Hematopoietic multipotent progenitor cell treated with erythropoietin and hydrocortisone succinate and interleukin-3 and kit ligand, for 8 days (in vitro differentiated cells): Measurements from ENCODE around the gene MAMLD1.

Experiments
- DNase-seq: peaks from one replicate; pipeline ENCODE4 v3.0.0-alpha.2; 2015

Gene MAMLD1

GRCh38 chrX:150355913-150356312 is 7.2 kb upstream of the MAMLD1 start:
- DNase-seq: no peak

- DNase-seq: no peak
Observed at GRCh38 chrX:150357790-150358189, 5.3 kb upstream of the MAMLD1 start.

- DNase-seq: no peak
Observed at GRCh38 chrX:150358651-150359050, 4.5 kb upstream of the MAMLD1 start.

- DNase-seq: no peak
Observed at GRCh38 chrX:150360331-150360730, 2.8 kb upstream of the MAMLD1 start.

GRCh38 chrX:150361070-150361776 is 1.9 kb upstream of the MAMLD1 start:
- peak; percentile 31 for DNase-seq

DNA sequence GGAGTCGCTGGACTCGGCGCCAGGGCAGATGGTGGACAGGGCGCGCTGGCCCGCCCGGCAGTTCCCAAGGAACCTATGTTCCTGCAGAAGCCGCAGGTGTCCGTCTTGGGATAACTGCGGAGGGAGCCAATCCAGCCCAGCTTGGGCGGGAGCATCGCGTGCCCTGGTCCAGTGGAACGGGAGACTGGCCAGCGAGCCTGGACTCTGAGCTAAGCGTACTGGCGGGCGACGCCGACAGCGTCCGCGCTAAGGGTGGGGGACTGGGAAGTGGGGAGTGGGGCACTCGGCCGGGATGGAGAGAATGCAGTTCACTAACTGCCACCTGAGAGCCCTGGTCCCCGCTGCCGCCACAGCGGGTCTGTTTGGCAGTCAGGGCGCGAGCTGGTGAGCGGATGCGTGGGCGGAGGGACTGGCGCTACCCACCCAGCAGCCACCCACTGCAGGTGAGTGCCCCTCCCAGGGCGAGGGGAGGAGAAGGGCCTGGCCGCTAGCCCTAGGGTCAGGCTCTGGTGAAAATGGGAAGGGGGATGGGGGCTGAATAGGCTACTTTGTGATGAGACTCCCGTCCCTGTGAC is 1.3 kb upstream of the MAMLD1 start:
- DNase-seq: no peak

- peak; percentile 9 for DNase-seq
Observed at GRCh38 chrX:150363561-150364346, 637 bp downstream of the MAMLD1 start.

- DNase-seq: peak; percentile 11
Observed at GRCh38 chrX:150364347-150365050, 1.4 kb downstream of the MAMLD1 start.

DNA sequence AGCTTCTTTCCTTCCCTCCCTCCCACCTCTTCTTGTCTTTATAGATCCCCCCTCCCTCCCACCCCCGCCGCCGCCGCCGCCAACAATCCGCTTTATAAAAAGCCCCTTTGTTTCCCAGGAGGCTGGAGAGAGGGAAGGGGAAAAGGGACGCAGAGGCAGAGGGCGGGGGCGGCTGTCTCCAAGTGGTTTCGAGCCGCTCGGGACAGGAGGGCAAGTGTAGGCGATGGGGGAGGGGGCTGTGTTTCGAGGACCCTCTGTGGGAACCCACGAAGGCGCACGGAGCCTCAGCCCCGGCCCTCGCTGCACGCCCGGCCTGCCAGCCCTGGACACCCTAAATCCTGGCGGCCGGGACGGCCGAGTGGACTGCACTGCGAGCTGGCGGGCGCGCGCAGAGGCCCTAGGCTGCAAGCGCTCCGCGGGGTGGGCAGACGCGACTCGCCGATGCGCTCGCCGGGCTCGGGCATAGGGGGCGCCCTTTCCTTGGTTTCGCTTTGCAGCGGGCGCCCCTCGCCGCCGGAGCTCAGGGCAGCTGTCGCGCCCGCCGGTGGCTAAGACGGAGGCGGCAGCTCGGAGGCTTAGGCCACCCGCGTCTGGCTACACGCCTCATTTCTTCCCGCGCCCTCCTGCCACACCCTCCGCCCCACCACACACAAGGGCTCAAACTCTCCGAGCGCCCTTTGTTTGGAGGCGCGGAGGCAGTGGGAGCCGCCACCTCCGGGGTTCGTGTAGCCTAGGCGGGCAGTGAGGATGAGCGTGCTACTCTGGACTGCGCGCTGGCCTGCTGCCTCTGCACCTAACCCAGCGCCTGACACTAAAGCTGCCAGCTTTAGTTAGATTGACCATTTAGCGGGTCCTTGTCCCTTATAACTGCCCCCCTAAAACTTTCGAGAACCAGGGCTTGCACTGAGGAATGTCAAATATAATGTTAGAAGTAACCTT is 2.2 kb downstream of the MAMLD1 start:
- DNase-seq: peak; percentile 63

GRCh38 chrX:150365990-150366911 is 3.1 kb downstream of the MAMLD1 start:
- DNase-seq: peak; percentile 93

DNA sequence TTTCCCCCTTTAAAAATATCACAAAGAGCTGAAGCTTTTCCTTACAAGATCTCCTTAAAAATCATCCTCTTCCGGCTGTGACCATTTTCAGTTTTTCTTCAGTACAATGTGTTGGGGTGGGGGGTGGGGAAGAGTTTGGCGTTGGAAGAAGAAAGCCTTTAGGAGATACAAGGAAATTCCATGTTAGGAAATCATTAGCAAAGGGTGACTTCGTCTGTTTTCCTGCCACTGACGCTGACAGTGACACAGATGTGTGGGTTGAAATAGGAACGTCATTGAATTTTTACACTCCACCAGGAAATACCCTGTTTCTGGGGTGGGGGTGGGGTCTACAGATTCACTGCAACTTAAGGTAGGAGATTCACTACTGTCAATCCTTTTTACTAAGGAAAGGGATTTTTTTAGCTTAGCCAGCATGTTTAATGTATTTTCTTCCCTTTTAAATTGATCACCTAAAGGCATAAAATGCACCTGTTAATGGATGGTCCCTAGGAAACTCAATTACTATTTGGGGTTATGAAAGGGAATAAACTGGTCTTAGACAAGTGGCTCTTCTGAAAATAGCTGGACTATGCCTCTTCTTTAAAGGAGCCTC is 3.9 kb downstream of the MAMLD1 start:
- DNase-seq: peak; percentile 7

GRCh38 chrX:150370589-150371312 is 7.6 kb downstream of the MAMLD1 start:
- DNase-seq: no peak

- DNase-seq: no peak
Observed at GRCh38 chrX:150371877-150372276, 8.8 kb downstream of the MAMLD1 start.

GRCh38 chrX:150372280-150372679 is 9.2 kb downstream of the MAMLD1 start:
- DNase-seq: no peak

DNA sequence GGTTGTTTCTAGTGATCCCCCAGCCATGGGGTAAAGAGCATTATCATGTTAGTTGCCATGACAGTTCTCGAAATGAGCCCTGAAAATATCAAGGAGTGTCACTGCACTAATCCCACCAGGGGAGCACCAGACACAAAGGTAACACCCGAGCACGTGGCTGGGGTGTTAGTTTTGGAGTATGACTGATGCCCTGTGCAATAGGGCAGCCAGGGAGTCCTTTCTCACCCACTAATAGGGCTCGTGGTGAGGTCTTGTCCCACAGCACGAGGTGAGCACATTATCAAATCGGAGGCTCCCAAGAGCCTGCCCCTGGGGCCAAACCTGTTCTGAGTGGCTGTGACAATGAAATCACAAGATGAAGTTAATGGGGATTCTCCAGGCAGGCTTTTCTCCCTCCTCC is 9.6 kb downstream of the MAMLD1 start:
- DNase-seq: no peak

- no peak for DNase-seq
Observed at GRCh38 chrX:150375243-150375770, 12.2 kb downstream of the MAMLD1 start.

- DNase-seq: peak; percentile 51
Observed at GRCh38 chrX:150377005-150377404, 13.9 kb downstream of the MAMLD1 start.

GRCh38 chrX:150405006-150405405 is 41.9 kb downstream of the MAMLD1 start:
- no peak for DNase-seq

DNA sequence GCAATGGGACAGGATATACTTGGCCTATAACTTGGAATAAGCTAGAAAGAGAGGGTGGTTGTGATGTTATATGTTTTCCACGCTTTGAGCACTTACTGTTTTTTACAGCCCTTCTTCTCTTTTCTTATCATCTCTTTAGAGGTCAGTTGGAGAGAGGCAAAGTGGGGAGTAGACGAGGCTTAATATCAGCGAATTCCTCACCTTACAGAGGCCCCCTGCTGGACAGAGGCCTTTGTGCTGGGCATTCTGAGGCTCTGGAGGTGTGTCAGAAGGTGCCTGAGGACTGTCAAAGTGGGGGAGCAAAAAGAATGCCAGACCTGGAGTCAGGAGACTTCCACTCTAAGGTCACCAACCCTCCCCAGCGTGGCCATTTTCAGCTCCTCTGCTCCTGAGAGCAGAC is 42.5 kb downstream of the MAMLD1 start:
- DNase-seq: peak; percentile 27

- DNase-seq: no peak
Observed at GRCh38 chrX:150406596-150406995, 43.5 kb downstream of the MAMLD1 start.
